ENCODE data around the gene ZNF354B.

ZNF354B gene

GRCh38 chr5:178883815-178884430 is 24.2 kb downstream of the ZNF354B start:
- DNase-seq = no peak

- no peak for DNase-seq
Measured at GRCh38 chr5:178895615-178896571, 36.1 kb downstream of the ZNF354B start, which contains the start of gene ZFP2. ZFP2 (plus strand) TSS chr5:178895913; CDS start chr5:178931314, 35,401 bp downstream.

DNA sequence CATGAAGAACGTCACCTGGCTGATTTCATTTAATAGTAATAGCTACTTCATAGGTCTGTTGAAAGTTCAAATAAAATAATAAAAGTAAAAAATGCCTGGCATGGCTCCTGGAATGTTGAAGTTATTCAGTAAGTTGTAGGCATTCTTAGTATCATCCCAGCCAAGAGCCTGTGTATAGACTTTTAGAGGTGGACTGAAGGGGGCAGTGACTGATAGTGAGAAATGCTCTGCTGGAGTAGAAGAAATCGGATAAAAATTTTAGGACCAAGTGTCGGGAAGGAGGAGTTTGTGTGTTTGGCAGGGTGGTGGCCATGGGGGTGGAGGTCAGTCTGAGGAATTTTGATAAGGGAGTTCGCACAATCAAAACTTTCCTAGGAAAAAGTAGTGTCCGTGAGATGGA is 39.5 kb downstream of the ZNF354B start:
- no peak for DNase-seq

- DNase-seq = no peak
Measured at GRCh38 chr5:178902849-178903248, 43.1 kb downstream of the ZNF354B start.

DNA sequence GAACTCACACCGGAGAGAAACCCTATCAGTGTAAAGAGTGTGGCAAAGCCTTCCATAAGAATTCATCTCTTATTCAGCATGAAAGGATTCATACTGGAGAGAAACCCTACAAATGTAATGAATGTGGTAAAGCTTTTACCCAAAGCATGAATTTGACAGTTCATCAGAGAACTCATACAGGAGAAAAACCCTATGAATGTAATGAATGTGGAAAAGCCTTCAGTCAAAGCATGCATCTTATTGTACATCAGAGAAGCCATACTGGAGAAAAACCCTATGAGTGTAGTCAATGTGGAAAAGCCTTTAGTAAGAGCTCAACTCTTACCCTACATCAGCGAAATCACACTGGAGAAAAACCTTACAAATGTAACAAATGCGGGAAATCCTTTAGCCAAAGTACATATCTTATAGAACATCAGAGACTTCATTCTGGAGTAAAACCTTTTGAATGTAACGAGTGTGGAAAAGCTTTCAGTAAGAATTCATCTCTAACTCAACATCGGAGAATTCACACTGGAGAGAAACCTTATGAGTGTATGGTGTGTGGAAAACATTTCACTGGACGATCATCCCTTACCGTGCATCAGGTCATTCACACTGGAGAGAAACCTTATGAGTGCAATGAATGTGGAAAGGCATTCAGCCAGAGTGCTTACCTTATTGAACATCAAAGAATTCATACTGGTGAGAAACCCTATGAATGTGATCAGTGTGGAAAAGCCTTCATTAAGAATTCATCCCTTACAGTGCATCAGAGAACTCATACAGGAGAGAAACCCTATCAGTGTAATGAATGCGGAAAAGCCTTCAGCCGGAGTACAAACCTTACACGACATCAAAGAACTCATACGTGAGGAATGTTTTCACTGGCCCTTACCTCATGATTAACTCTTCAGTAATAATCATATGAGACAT is 72.3 kb downstream of the ZNF354B start:
- DNase-seq = no peak

Data from SHP77 treated with DMSO at 0.1 percent for 48 hours (cell line).